ENCODE measurements around the gene ANKUB1.
A peak's percentile ranks its signal among the peaks of the same experiment; 100 is the strongest.

ANKUB1 gene

GRCh38 chr3:149808209-149808829 lies 16.0 kb upstream of the ANKUB1 start:
- DNase-seq = peak; percentile 34 to 35

- DNase-seq = no peak
These were observed 13.9 kb upstream of the ANKUB1 start for GRCh38 chr3:149806171-149806778.

- DNase-seq = no peak
These were observed 9.3 kb upstream of the ANKUB1 start for GRCh38 chr3:149801639-149802038.

GRCh38 chr3:149801195-149801594 lies 8.8 kb upstream of the ANKUB1 start:
- no peak for DNase-seq

GRCh38 chr3:149800693-149801092 lies 8.3 kb upstream of the ANKUB1 start:
- no peak for DNase-seq

- DNase-seq = no peak
These were observed 3.7 kb upstream of the ANKUB1 start for GRCh38 chr3:149796026-149796425.

- no peak for DNase-seq
These were observed 1.7 kb downstream of the ANKUB1 start for GRCh38 chr3:149790698-149791097.

- DNase-seq = no peak
These were observed 2.1 kb downstream of the ANKUB1 start for GRCh38 chr3:149790268-149790667.

- no peak for DNase-seq
These were observed 8.2 kb downstream of the ANKUB1 start for GRCh38 chr3:149784064-149784704.

- no peak for DNase-seq
These were observed 8.8 kb downstream of the ANKUB1 start for GRCh38 chr3:149783576-149783975.

- DNase-seq = no peak
These were observed 10.6 kb downstream of the ANKUB1 start for GRCh38 chr3:149781741-149782140.

GRCh38 chr3:149781211-149781610 lies 11.1 kb downstream of the ANKUB1 start:
- DNase-seq = no peak

- no peak for DNase-seq
These were observed 14.7 kb downstream of the ANKUB1 start for GRCh38 chr3:149777414-149778214.

- no peak for DNase-seq
These were observed 16.2 kb downstream of the ANKUB1 start for GRCh38 chr3:149776170-149776569.

- DNase-seq = no peak
These were observed 19.5 kb downstream of the ANKUB1 start for GRCh38 chr3:149772861-149773260.

- peak; percentile 5 to 12 for DNase-seq
These were observed 20.6 kb downstream of the ANKUB1 start for GRCh38 chr3:149771652-149772271.

- no peak for DNase-seq
These were observed 22.1 kb downstream of the ANKUB1 start for GRCh38 chr3:149770246-149770645.

GRCh38 chr3:149768704-149769103 lies 23.6 kb downstream of the ANKUB1 start:
- DNase-seq = no peak

GRCh38 chr3:149767720-149768119 lies 24.6 kb downstream of the ANKUB1 start:
- no peak for DNase-seq

- DNase-seq = no peak
These were observed 26.5 kb downstream of the ANKUB1 start for GRCh38 chr3:149765762-149766334.

- DNase-seq = no peak
These were observed 28.1 kb downstream of the ANKUB1 start for GRCh38 chr3:149764302-149764701.

GRCh38 chr3:149763565-149764195 lies 28.7 kb downstream of the ANKUB1 start:
- DNase-seq = no peak

Measured in activated CD4-positive, alpha-beta T cell treated with anti-CD3 and anti-CD28 coated beads, Interleukin-2, amount 50 U/mL, for 4 hours (primary cell).